Duodenal mucosa (tissue), 2 donors: Measurements from ENCODE around the gene COL7A1.
"Not testable (repeated sequence)": the region's sequence is repeated elsewhere in the genome, so short reads cannot be mapped to it uniquely, and the experiment has no call there.

Experiments
- H3K27ac ChIP-seq: one replicate; pipeline ENCODE4 v1.7.0; 2013; ENCODE audit warnings: low read depth, low read length
- H3K27me3 ChIP-seq, 2 donors: one replicate each; pipeline ENCODE4 v1.7.0; 2013; ENCODE audit warnings: low read length in 2 of 2, control low read depth in 1 of 2; ENCODE audit not compliant: insufficient read depth in 2 of 2, control insufficient read depth in 1 of 2
- H3K36me3 ChIP-seq, 2 donors: one replicate each; pipeline ENCODE4 v1.7.0; 2013; ENCODE audit warnings: low read length in 2 of 2, control low read depth in 1 of 2; ENCODE audit not compliant: insufficient read depth in 2 of 2, control insufficient read depth in 1 of 2
- H3K4me1 ChIP-seq, 2 donors: one replicate each; pipeline ENCODE4 v1.7.0; 2013; ENCODE audit warnings: low read length in 2 of 2, control low read depth in 1 of 2; ENCODE audit not compliant: insufficient read depth in 2 of 2, control insufficient read depth in 1 of 2
- H3K4me3 ChIP-seq, 2 donors: one replicate each; pipeline ENCODE4 v1.7.0; 2013; ENCODE audit warnings: low read length in 2 of 2, low read depth in 1 of 2
- H3K9ac ChIP-seq, 2 donors: one replicate each; pipeline ENCODE4 v1.7.0; 2013; ENCODE audit warnings: low read length in 2 of 2, low read depth in 1 of 2
- H3K9me3 ChIP-seq, 2 donors: one replicate each; pipeline ENCODE4 v1.7.0; 2013; ENCODE audit warnings: low read length in 2 of 2, control low read depth in 1 of 2; ENCODE audit not compliant: control insufficient read depth in 1 of 2

The COL7A1 gene

DNA sequence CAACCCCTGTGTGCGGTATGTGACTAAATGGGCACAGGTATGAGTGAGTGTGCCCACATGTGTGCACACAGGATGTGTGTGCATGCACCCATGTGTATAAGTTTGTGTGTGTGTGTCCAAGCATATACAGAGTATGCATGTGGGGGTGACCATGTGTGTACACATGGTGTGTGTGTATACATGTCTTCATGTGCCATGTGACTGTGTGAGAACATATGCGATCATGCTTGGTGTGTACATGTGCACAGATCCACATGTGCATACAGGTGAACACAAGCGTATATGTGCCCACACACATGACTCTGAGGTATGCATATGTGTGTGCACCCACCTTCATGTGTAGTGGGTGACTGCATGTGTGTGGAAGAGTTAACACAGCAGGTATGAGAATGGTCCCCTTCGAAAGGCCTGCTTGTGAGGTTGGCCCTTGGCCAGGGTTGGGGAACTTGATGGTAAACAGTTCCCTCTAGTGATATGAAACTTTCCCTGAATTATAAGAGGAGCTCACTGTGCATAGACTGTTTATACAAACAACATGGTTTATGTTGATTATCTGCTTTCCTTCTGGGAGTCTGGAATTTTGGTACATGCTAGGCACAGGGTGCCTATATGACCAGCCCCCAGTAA is 48.8 kb downstream of the COL7A1 start:
- no peaks in the 10 kb centered on the region for H3K27me3 ChIP-seq
- no peak overlapping the region for H3K4me3 ChIP-seq
- H3K9me3 ChIP-seq: no peaks in the 10 kb centered on the region
- H3K36me3 ChIP-seq: peaks cover 34 to 59% of the 10 kb centered on the region in 2 donors
- no peak overlapping the region for H3K9ac ChIP-seq
- H3K4me1 ChIP-seq: no peaks in the 10 kb centered on the region
- no peak overlapping the region for H3K27ac ChIP-seq

DNA sequence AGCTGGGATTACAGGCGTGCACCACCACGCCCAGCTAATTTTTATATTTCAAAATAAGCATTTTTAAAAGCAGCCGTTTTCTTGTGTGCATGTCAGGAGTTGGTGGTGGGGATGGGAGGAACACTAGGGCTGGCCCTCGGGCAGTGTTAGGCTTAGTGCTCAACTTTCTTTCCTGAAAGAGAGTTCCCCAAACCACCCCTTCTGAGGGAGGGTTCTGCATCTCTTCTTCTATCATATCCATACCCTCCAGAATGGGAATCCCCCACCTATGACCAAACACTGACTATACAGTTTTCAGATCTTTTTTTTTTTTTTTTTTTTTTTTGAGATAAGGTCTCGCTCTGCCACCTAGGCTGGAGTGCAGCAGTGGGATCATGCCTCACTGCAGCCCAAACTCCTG is 51.0 kb downstream of the COL7A1 start:
- H3K4me1 ChIP-seq: no peaks in the 10 kb centered on the region

DNA sequence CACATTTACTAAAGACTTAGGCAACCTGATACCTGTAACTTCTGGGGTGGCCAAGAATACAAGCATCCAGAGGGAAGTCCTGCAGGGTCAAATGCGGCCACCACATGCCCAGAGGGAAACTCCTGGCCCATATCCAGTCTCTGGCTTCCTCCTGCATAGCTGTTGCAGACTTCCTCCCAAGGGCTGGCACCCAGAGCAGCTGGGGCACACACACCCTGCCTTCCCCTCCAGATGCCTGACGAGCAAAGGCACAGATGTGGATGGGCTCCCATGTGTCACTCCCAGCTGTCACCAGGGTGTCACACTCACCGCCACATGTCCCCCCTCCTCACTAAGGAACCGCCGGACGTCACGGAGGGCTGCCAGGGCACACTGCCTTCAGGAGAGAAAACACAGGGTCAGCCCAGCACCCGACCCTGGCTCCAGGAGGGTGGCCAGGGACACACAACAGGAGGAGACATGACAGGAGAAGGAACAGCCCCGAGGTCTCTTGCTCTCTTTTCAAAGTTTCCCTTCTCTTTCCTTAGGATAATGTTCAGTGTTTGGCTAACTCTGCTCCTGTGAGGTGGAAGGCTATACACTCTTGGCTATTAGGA is 51.8 kb downstream of the COL7A1 start:
- Histone ChIP-seq H3K27me3 (no peaks in the 10 kb centered on the region), H3K4me3 (no peak overlapping the region), H3K36me3 (peaks cover 37 to 61% of the 10 kb centered on the region in 2 donors), H3K9ac (no peak overlapping the region), H3K4me1 (no peaks in the 10 kb centered on the region), H3K9me3 (no peaks in the 10 kb centered on the region), H3K27ac (no peak overlapping the region)

More for the DNA sequence above, 51.0 kb downstream of the COL7A1 start:
- Histone ChIP-seq H3K4me3 (no peak overlapping the region), H3K9ac (no peak overlapping the region), H3K36me3 (peaks cover 32 to 59% of the 10 kb centered on the region in 2 donors), H3K27ac (no peak overlapping the region), H3K27me3 (no peaks in the 10 kb centered on the region), H3K9me3 (no peaks in the 10 kb centered on the region)

DNA sequence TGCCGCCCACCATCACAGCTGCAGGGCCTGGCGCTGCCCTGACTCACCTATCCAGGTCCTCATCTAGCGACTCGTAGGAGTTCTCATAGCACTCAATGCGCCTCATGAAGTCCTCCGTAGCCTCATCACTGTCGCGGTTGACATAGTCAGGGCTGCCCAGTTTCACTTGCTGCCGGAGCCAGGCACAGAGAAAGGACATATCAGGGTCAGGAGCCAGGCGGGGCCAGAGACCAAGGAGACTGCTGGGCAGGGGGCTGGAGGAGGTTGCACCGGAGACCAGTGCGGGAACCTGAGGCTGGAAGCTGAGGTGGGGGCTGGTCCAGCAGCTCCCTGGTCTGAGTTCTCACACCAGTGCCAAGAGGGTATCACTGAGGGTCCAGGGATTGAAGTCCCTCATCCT is 56.7 kb downstream of the COL7A1 start:
- Histone ChIP-seq H3K27me3 (no peaks in the 10 kb centered on the region), H3K4me1 (no peaks in the 10 kb centered on the region), H3K9me3 (no peaks in the 10 kb centered on the region), H3K27ac (no peak overlapping the region), H3K36me3 (peaks cover 34 to 69% of the 10 kb centered on the region in 2 donors), H3K4me3 (no peak overlapping the region), H3K9ac (no peak overlapping the region)

DNA sequence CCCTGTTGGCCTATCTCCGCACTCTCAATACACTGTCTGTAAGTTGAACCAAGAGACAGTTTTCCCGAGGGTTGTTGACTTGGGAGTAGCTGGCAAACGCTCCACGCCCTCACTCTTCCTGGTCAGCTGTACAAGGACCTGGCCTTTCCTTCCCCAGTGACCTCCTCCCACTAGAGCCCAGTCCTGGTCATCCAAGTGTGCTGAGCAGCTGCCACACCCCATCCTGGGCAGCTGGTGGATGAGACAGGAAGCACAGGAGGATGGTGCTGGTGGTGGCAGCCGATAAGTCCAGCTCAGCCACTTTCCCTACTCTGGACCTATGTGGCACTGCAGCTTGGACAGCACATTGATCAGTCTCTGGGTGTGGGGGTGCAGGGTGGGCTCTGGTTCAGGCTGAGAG is 58.3 kb downstream of the COL7A1 start:
- Histone ChIP-seq H3K9ac (no peak overlapping the region), H3K4me1 (no peaks in the 10 kb centered on the region), H3K36me3 (peaks cover 27 to 61% of the 10 kb centered on the region in 2 donors), H3K9me3 (no peaks in the 10 kb centered on the region), H3K4me3 (no peak overlapping the region), H3K27me3 (no peaks in the 10 kb centered on the region), H3K27ac (no peak overlapping the region)

DNA sequence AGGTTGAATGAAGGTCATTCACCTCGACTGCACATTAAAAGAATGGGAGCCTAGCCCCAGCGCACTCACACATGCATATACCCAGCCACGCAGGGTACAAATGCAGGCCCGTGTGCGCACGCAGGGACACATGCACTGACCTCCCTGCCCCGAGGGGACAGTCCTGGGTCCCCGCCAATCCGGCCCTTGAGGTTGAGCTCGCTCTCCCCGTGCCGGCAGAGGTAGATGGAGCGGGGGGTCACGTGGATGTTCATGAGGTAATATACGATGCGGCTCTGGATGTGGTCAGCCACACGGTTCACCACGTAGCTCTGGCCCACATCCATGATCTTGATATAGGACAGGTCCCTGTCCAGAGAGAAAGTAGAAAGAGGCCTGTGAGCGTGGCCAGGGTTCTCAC is 59.0 kb downstream of the COL7A1 start:
- no peaks in the 10 kb centered on the region for H3K4me1 ChIP-seq
- no peak overlapping the region for H3K27ac ChIP-seq
- no peaks in the 10 kb centered on the region for H3K27me3 ChIP-seq
- H3K9ac ChIP-seq: no peak overlapping the region
- H3K36me3 ChIP-seq: peaks cover 27 to 56% of the 10 kb centered on the region in 2 donors
- H3K4me3 ChIP-seq: no peak overlapping the region
- H3K9me3 ChIP-seq: no peaks in the 10 kb centered on the region

DNA sequence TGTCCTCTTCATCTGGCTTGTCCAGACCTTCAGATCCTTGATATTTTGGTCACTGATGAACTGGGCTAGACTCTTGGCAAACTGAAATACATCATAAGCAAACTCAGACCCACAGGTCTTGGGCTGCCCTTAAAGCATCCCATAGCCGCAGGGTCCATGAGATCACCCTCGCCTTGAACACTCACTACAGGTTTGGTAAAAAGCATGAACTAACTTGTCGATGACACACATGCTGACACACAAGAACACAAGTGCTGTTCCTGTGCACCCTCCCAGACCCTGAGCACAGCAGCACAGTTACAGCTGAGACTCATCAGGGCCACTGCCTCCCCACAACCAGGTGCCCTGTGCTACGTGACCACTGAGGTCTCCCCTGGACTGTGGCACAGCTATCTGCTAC is 59.6 kb downstream of the COL7A1 start:
- Histone ChIP-seq H3K27me3 (no peaks in the 10 kb centered on the region), H3K27ac (no peak overlapping the region), H3K4me3 (no peak overlapping the region), H3K36me3 (peaks cover 27 to 59% of the 10 kb centered on the region in 2 donors), H3K4me1 (no peaks in the 10 kb centered on the region), H3K9ac (no peak overlapping the region), H3K9me3 (no peaks in the 10 kb centered on the region)

DNA sequence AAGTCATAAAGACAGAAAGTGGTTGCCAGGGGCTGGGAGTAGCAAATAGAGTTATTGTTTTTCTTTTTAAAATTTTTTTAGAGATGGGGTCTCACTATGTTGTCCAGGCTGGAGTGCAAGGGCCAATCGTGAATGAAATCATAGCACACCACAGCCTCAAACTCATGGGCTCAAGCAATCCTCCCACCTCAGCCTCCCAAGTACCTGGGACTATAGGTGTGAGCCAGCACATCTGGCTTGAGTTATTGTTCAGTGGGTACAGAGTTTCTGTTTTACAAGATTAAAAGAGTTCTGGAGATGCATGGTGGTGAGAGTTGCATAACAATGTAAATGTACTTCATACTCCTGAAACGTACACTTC is 62.2 kb downstream of the COL7A1 start:
- no peak overlapping the region for H3K9ac ChIP-seq
- peaks cover 24 to 52% of the 10 kb centered on the region in 2 donors for H3K36me3 ChIP-seq
- no peak overlapping the region for H3K27ac ChIP-seq
- H3K9me3 ChIP-seq: no peaks in the 10 kb centered on the region
- no peaks in the 10 kb centered on the region for H3K4me1 ChIP-seq
- no peaks in the 10 kb centered on the region for H3K27me3 ChIP-seq
- H3K4me3 ChIP-seq: no peak overlapping the region

DNA sequence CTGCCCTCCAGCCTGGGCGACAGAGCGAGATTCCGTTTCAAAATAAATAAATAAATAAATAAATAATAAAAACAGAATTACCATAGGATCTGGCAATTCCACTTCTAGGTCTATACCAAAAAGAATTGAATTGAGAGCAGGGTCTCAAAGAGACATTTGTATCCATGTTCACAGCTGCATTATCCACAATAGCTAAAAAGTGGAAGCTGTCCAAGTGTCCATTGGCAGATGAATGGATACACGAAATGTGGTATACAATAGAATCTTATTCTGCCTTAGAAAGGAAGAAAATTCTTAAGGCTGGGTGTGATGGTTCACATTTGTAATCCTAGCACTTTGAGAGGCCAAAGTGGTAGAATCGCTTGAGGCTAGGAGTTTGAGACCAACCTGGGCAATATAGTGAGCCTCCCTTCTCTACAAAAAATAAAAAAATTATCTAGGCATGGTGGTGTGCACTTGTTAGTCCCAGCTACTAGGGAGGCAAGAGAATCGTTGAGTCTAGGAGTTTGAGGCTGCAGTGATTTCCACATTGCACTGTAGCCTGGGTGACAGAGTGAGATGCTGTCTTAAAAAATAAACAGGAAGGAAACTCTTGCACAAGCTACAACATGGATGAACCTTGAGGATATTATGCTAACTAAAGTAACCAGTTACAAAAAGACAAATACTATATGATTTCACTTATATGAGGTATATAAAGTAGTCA is 62.7 kb downstream of the COL7A1 start:
- Histone ChIP-seq H3K9me3 (no peaks in the 10 kb centered on the region), H3K27me3 (no peaks in the 10 kb centered on the region), H3K4me3 (no peak overlapping the region), H3K9ac (no peak overlapping the region), H3K4me1 (no peaks in the 10 kb centered on the region), H3K36me3 (peaks cover 24 to 49% of the 10 kb centered on the region in 2 donors), H3K27ac (no peak overlapping the region)

DNA sequence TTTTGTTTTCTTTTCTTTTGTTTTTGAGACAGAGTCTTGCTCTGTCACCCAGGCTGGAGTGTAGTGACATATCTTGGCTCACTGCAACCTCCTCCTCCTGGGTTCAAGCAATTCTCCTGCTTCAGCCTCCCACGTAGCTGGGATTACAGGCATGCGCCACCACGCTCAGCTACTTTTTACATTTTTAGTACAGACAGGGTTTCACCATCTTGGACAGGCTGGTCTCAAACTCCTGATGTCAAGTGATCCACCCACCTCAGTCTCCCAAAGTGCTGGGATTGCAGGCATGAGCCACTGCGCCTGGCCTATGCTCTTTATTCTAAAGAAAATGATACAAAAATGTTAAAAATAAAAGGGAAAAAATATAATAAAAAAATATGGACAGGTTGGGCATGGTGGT is 64.4 kb downstream of the COL7A1 start:
- H3K27me3 ChIP-seq, H3K9me3 ChIP-seq, H3K9ac ChIP-seq, H3K27ac ChIP-seq, H3K4me1 ChIP-seq, H3K4me3 ChIP-seq: not testable (repeated sequence)
- peaks cover 15 to 37% of the 10 kb centered on the region in 2 donors for H3K36me3 ChIP-seq
